Neural cell (in vitro differentiated cells): ENCODE measurements around the gene GAPVD1. TPM values are rescaled to one million over a fixed set of nuclear protein-coding genes. Genes with fewer than 3 reads are reported as not detected.

Source experiments
- H2AFZ ChIP-seq: fragments of 200-600, 300-800 bp; sonication (generic), shearing (Covaris generic); 2 replicates; pipeline ENCODE4 v1.6.0; 2014; ENCODE audit warnings: low read depth, mild to moderate bottlenecking, antibody characterized with exemption, low read length, moderate library complexity
- H3F3A ChIP-seq: fragments of 200-600 bp; shearing (Covaris generic); 2 replicates; pipeline ENCODE4 v1.6.1; 2016; ENCODE audit warnings: mild to moderate bottlenecking, moderate library complexity, mixed read lengths, antibody characterized with exemption, low read length; ENCODE audit not compliant: insufficient read depth, poor library complexity, severe bottlenecking
- H3K27ac ChIP-seq: fragments of 200-600, 300-800 bp; sonication (generic), shearing (Covaris generic); 2 replicates; pipeline ENCODE4 v1.5.1; 2014; ENCODE audit warnings: mild to moderate bottlenecking, low read length, moderate library complexity
- H3K27me3 ChIP-seq: fragments of 300-800, 200-600 bp; sonication (generic), shearing (Covaris generic); 2 replicates; pipeline ENCODE4 v1.6.0; 2014; ENCODE audit warnings: mild to moderate bottlenecking, low read depth, low read length, moderate library complexity; ENCODE audit not compliant: insufficient read depth
- H3K36me3 ChIP-seq: fragments of 300-800, 200-600 bp; sonication (generic), shearing (Covaris generic); 2 replicates; pipeline ENCODE4 v1.5.1; 2014; ENCODE audit warnings: mild to moderate bottlenecking, antibody characterized with exemption, low read length, moderate library complexity; ENCODE audit not compliant: insufficient read depth
- H3K4me2 ChIP-seq: fragments of 300-800, 200-600 bp; sonication (generic), shearing (Covaris generic); 2 replicates; pipeline ENCODE4 v1.6.0; 2014; ENCODE audit warnings: mild to moderate bottlenecking, low read length
- H3K4me3 ChIP-seq: fragments of 300-800, 200-600 bp; sonication (generic), shearing (Covaris generic); 2 replicates; pipeline ENCODE4 v1.5.1; 2014; ENCODE audit warnings: mild to moderate bottlenecking, low read length, moderate library complexity
- H3K79me2 ChIP-seq: fragments of 200-600 bp; shearing (Covaris generic); replicated peaks from 2 replicates; pipeline ENCODE4 v1.6.0; 2014; ENCODE audit warnings: mild to moderate bottlenecking, low read length, moderate library complexity; ENCODE audit not compliant: insufficient read depth
- H3K9ac ChIP-seq: fragments of 300-800, 200-600 bp; sonication (generic), shearing (Covaris generic); 2 replicates; pipeline ENCODE4 v1.6.1; 2016; ENCODE audit warnings: mild to moderate bottlenecking, low read length, mixed read lengths
- H3K9me2 ChIP-seq: fragments of 200-600 bp; shearing (Covaris generic); 2 replicates; pipeline ENCODE4 v1.6.1; 2016; ENCODE audit warnings: mild to moderate bottlenecking, low read length, mixed read lengths; ENCODE audit not compliant: insufficient read depth
- H3K9me3 ChIP-seq: fragments of 200-600, 300-800 bp; sonication (generic), shearing (Covaris generic); 2 replicates; pipeline ENCODE4 v1.6.1; 2016; ENCODE audit warnings: mild to moderate bottlenecking, mixed run types, low read length, moderate library complexity, mixed read lengths
- H4K20me1 ChIP-seq: fragments of 200-600 bp; shearing (Covaris generic); 2 replicates; pipeline ENCODE4 v1.6.1; 2016; ENCODE audit warnings: mild to moderate bottlenecking, mixed run types; ENCODE audit not compliant: insufficient read depth
- EP300 ChIP-seq: fragments of 450-650 bp; conservative IDR thresholded peaks from 2 replicates; pipeline ENCODE4 v1.6.1; 2014; ENCODE audit warnings: antibody characterized with exemption, mild to moderate bottlenecking, moderate library complexity; ENCODE audit not compliant: poor library complexity, severe bottlenecking
- EZH2 ChIP-seq: fragments of 200-600, 300-800 bp; shearing (Covaris generic), sonication (generic); IDR thresholded peaks from 2 replicates; pipeline ENCODE4 v1.6.1; 2014; ENCODE audit warnings: antibody characterized with exemption, low read length, borderline replicate concordance, mild to moderate bottlenecking; ENCODE audit not compliant: insufficient read depth, poor library complexity, severe bottlenecking
- MXI1 ChIP-seq: fragments of 450-650 bp; conservative IDR thresholded peaks from 2 replicates; pipeline ENCODE4 v1.6.1; 2014; ENCODE audit warnings: antibody characterized with exemption, mild to moderate bottlenecking; ENCODE audit not compliant: poor library complexity, severe bottlenecking
- POLR2AphosphoS5 ChIP-seq: IDR thresholded peaks from 2 replicates; pipeline ENCODE4 v1.6.1; 2012
- RAD21 ChIP-seq: fragments of 450-650 bp; conservative IDR thresholded peaks from 2 replicates; pipeline ENCODE4 v1.6.1; 2014; ENCODE audit warnings: antibody characterized with exemption, mild to moderate bottlenecking, moderate library complexity
- REST ChIP-seq: IDR thresholded peaks from 2 replicates; pipeline ENCODE4 v1.6.1; 2012; ENCODE audit warnings: borderline replicate concordance
- SMC3 ChIP-seq: fragments of 450-650 bp; conservative IDR thresholded peaks from 2 replicates; pipeline ENCODE4 v1.6.1; 2014; ENCODE audit warnings: antibody characterized with exemption, mild to moderate bottlenecking, moderate library complexity; ENCODE audit not compliant: poor library complexity
- TAF1 ChIP-seq: IDR thresholded peaks from 2 replicates; pipeline ENCODE4 v1.6.1; 2012; ENCODE audit warnings: low read depth
- polyA plus RNA-seq: library from polyadenylated mRNA; depleted of rRNA; stranded (reverse); fragments of >200 nt; gene quantifications from 2 replicates; pipeline ENCODE4 v1.2.3, GENCODE V29; 2014
- TF ChIP-seq, protein P1 (sequence below): fragments of 450-650 bp; IDR thresholded peaks from 2 replicates; pipeline ENCODE4 v1.5.1; 2014; ENCODE audit warnings: antibody characterized with exemption, mild to moderate bottlenecking, moderate library complexity; ENCODE audit not compliant: poor library complexity, severe bottlenecking

GAPVD1 gene
- polyA plus RNA-seq, 1 donor from 2014 or later, result 49.2 TPM

DNA sequence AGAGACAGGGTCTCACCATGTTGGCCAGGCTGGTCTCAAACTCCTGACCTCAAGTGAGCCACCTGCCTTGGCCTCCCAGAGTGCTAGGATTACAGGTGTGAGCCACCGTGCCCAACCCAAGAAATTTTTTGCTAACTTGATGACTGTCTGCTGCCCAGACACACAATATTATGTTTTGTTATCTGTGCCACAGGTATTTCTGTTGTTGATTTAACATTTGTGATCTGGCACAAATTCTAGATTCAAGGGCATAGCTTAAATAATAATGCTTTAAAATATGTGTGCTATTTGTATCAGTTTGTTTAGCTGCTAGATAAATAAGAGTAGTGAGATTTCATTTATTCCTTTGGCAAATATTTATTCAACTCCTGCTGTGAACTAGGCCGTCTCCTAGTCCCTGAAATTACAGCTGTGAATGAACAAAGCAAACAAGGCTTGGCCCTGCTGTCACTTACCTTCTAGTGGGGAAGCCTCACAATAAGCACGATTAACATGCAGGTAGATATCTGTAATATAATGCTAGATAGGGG, 35.3 kb downstream of the GAPVD1 start:
- no peaks in the 10 kb centered on the region for H3F3A ChIP-seq
- TF ChIP-seq SMC3 (no peak), REST (no peak), TAF1 (no peak), EP300 (no peak)
- no peaks in the 10 kb centered on the region for H3K9me3 ChIP-seq
- no peak overlapping the region for H3K4me2 ChIP-seq
- no peak overlapping the region for H3K27ac ChIP-seq
- no peak overlapping the region for H3K9ac ChIP-seq
- H3K27me3 ChIP-seq, result no peaks in the 10 kb centered on the region
- no peaks in the 10 kb centered on the region for H4K20me1 ChIP-seq
- no peaks in the 10 kb centered on the region for H3K36me3 ChIP-seq
- no peak overlapping the region for H3K4me3 ChIP-seq
- no peak overlapping the region for H2AFZ ChIP-seq
- no peaks in the 10 kb centered on the region for H3K9me2 ChIP-seq
- no peaks in the 10 kb centered on the region for H3K79me2 ChIP-seq

DNA sequence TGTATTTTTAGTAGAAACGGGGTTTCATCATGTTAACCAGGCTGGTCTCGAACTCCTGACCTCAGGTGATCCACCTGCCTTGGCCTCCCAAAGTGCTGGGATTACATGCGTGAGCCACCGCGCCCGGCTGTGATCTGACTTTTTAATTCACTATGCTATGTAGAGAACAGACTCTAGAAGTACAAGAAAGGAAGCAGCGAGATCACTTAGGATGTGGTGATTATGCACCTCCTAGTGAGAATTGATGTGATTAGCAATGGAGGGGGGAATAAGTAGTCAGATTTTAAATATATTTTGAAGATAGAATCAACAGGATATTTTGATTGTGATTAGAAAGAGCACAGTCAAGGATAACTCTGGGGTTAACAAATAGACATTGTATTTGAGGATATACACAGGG, 36.3 kb downstream of the GAPVD1 start:
- Histone ChIP-seq H3K9ac (no peak overlapping the region), H3K9me3 (no peaks in the 10 kb centered on the region), H3F3A (no peaks in the 10 kb centered on the region), H3K9me2 (no peaks in the 10 kb centered on the region), H3K4me2 (no peak overlapping the region), H2AFZ (no peak overlapping the region), H3K36me3 (no peaks in the 10 kb centered on the region), H3K27me3 (no peaks in the 10 kb centered on the region), H3K27ac (no peak overlapping the region), H3K4me3 (no peak overlapping the region), H3K79me2 (no peaks in the 10 kb centered on the region), H4K20me1 (no peaks in the 10 kb centered on the region)
- TF ChIP-seq TAF1, result no peak
- TF ChIP-seq RAD21, result no peak
- no peak for TF ChIP-seq REST
- no peak for TF ChIP-seq EZH2
- TF ChIP-seq, protein P1, sequence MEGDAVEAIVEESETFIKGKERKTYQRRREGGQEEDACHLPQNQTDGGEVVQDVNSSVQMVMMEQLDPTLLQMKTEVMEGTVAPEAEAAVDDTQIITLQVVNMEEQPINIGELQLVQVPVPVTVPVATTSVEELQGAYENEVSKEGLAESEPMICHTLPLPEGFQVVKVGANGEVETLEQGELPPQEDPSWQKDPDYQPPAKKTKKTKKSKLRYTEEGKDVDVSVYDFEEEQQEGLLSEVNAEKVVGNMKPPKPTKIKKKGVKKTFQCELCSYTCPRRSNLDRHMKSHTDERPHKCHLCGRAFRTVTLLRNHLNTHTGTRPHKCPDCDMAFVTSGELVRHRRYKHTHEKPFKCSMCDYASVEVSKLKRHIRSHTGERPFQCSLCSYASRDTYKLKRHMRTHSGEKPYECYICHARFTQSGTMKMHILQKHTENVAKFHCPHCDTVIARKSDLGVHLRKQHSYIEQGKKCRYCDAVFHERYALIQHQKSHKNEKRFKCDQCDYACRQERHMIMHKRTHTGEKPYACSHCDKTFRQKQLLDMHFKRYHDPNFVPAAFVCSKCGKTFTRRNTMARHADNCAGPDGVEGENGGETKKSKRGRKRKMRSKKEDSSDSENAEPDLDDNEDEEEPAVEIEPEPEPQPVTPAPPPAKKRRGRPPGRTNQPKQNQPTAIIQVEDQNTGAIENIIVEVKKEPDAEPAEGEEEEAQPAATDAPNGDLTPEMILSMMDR, result no peak
- TF ChIP-seq EP300, result no peak
- no peak for TF ChIP-seq MXI1
- TF ChIP-seq POLR2AphosphoS5, result no peak
- TF ChIP-seq SMC3, result no peak
